Fibroblast of lung (primary cell): Measurements from ENCODE around the gene PAEP.

ENCODE experiments used
- CTCF ChIP-seq, 2 donors: IDR thresholded peaks in 1 of 2; conservative IDR thresholded peaks in 1 of 2; 1 replicate in 1 of 2; 2 replicates in 1 of 2; pipeline ENCODE4 v1.5.1; 2011 to 2012; ENCODE audit warnings: low read length in 2 of 2, control low read depth in 1 of 2, inconsistent platforms in 1 of 2, low read depth in 1 of 2, mild to moderate bottlenecking in 1 of 2
- EZH2 ChIP-seq: IDR thresholded peaks from 2 replicates; pipeline ENCODE4 v1.5.1; 2012; ENCODE audit warnings: low read length, control low read depth, mild to moderate bottlenecking; ENCODE audit errors: missing control alignments

- TF ChIP-seq CTCF (conservative IDR thresholded peaks at IDR 0.05 in 1 of 2, IDR thresholded peaks at IDR 0.05 in 1 of 2; ENCODE audit: low read depth in 1 of 2, low read length in 2 of 2) (no peak), EZH2 (no peak)
These were observed 49.3 kb upstream of the PAEP start for GRCh38 chr9:135512241-135512603.
